SU-DHL-6 (cell line): ENCODE results near the gene PIK3R1.

ENCODE experiments used
- H2AFZ ChIP-seq: fragments of 200-600 bp; sonication (generic); 2 replicates; pipeline ENCODE4 v1.6.1; 2014; ENCODE audit warnings: low read depth, mild to moderate bottlenecking, moderate library complexity, mixed read lengths, antibody characterized with exemption, low read length; ENCODE audit not compliant: severe bottlenecking
- H3F3A ChIP-seq: fragments of 200-600 bp; shearing (Covaris generic); 2 replicates; pipeline ENCODE4 v1.6.0; 2016; ENCODE audit warnings: antibody characterized with exemption, mild to moderate bottlenecking; ENCODE audit not compliant: insufficient read depth
- H3K27ac ChIP-seq: fragments of 200-600 bp; sonication (generic); 2 replicates; pipeline ENCODE4 v1.5.1; 2016; ENCODE audit warnings: low read depth, mild to moderate bottlenecking, low read length, moderate library complexity, mixed read lengths
- H3K27me3 ChIP-seq: fragments of 200-600 bp; sonication (generic), shearing (Covaris generic); 2 replicates; pipeline ENCODE4 v1.6.0; 2014; ENCODE audit warnings: mild to moderate bottlenecking, low read length
- H3K36me3 ChIP-seq: fragments of 200-600 bp; sonication (generic); 2 replicates; pipeline ENCODE4 v1.6.1; 2014; ENCODE audit warnings: mild to moderate bottlenecking, low read length, mixed read lengths
- H3K4me2 ChIP-seq: fragments of 300-600, 200-600 bp; shearing (Covaris generic), sonication (generic); 2 replicates; pipeline ENCODE4 v1.6.0; 2014; ENCODE audit warnings: low read length, low read depth, mild to moderate bottlenecking; ENCODE audit not compliant: poor library complexity, severe bottlenecking
- H3K4me3 ChIP-seq: fragments of 200-600 bp; sonication (generic); 2 replicates; pipeline ENCODE4 v1.5.1; 2014; ENCODE audit warnings: antibody characterized with exemption, low read length, mild to moderate bottlenecking, mixed read lengths; ENCODE audit not compliant: insufficient read depth, poor library complexity, severe bottlenecking
- H3K79me2 ChIP-seq: fragments of 200-600 bp; sonication (generic); 2 replicates; pipeline ENCODE4 v1.6.1; 2014; ENCODE audit warnings: mild to moderate bottlenecking, low read length, moderate library complexity; ENCODE audit not compliant: insufficient read depth
- H3K9ac ChIP-seq: fragments of 200-600 bp; sonication (generic); 2 replicates; pipeline ENCODE4 v1.7.0; 2014; ENCODE audit warnings: mild to moderate bottlenecking, low read length
- H3K9me2 ChIP-seq: fragments of 200-600 bp; sonication (generic); replicated peaks from 2 replicates; pipeline ENCODE4 v1.6.1; 2014; ENCODE audit warnings: low read length; ENCODE audit not compliant: insufficient read depth
- H3K9me3 ChIP-seq: fragments of 200-600 bp; sonication (generic); 2 replicates; pipeline ENCODE4 v1.6.1; 2014; ENCODE audit warnings: low read length, mixed read lengths; ENCODE audit not compliant: insufficient read depth
- H4K20me1 ChIP-seq: fragments of 200-600 bp; sonication (generic); 2 replicates; pipeline ENCODE4 v1.6.1; 2014; ENCODE audit warnings: low read depth, mild to moderate bottlenecking, antibody characterized with exemption, low read length, moderate library complexity, mixed read lengths
- EZH2phosphoT487 ChIP-seq: fragments of 200-600 bp; sonication (generic), shearing (Covaris generic); conservative IDR thresholded peaks from 2 replicates; pipeline ENCODE4 v1.6.1; 2018; ENCODE audit warnings: mild to moderate bottlenecking, antibody characterized with exemption, low read length, moderate library complexity, mixed read lengths
- TF ChIP-seq, protein P1 (sequence below): fragments of 200-600 bp; sonication (generic); IDR thresholded peaks from one replicate; pipeline ENCODE4 v1.5.1; 2017; ENCODE audit warnings: antibody characterized with exemption, mild to moderate bottlenecking, low read length, moderate library complexity; ENCODE audit not compliant: insufficient read depth, poor library complexity, severe bottlenecking

Gene PIK3R1

GRCh38 chr5:68250661-68251298 lies 35.2 kb downstream of the PIK3R1 start:
- no peaks in the 10 kb centered on the region for H3K9me2 ChIP-seq
- no peaks in the 10 kb centered on the region for H3K27me3 ChIP-seq
- H3K36me3 ChIP-seq = no peaks in the 10 kb centered on the region
- no peak overlapping the region for H2AFZ ChIP-seq
- H3K4me2 ChIP-seq = no peak overlapping the region
- no peaks in the 10 kb centered on the region for H3F3A ChIP-seq
- no peak overlapping the region for H3K9ac ChIP-seq
- H3K79me2 ChIP-seq = peaks cover 72% of the 10 kb centered on the region
- H3K27ac ChIP-seq = no peak overlapping the region
- TF ChIP-seq, protein P1, sequence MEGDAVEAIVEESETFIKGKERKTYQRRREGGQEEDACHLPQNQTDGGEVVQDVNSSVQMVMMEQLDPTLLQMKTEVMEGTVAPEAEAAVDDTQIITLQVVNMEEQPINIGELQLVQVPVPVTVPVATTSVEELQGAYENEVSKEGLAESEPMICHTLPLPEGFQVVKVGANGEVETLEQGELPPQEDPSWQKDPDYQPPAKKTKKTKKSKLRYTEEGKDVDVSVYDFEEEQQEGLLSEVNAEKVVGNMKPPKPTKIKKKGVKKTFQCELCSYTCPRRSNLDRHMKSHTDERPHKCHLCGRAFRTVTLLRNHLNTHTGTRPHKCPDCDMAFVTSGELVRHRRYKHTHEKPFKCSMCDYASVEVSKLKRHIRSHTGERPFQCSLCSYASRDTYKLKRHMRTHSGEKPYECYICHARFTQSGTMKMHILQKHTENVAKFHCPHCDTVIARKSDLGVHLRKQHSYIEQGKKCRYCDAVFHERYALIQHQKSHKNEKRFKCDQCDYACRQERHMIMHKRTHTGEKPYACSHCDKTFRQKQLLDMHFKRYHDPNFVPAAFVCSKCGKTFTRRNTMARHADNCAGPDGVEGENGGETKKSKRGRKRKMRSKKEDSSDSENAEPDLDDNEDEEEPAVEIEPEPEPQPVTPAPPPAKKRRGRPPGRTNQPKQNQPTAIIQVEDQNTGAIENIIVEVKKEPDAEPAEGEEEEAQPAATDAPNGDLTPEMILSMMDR = no peak
- no peak for TF ChIP-seq EZH2phosphoT487
- no peak overlapping the region for H3K4me3 ChIP-seq
- H3K9me3 ChIP-seq = no peaks in the 10 kb centered on the region
- H4K20me1 ChIP-seq = no peaks in the 10 kb centered on the region

GRCh38 chr5:68251386-68251785 lies 35.8 kb downstream of the PIK3R1 start:
- Histone ChIP-seq H3K79me2 (peaks cover 69% of the 10 kb centered on the region), H3K36me3 (no peaks in the 10 kb centered on the region), H3K27ac (no peak overlapping the region), H3K9me3 (no peaks in the 10 kb centered on the region), H4K20me1 (no peaks in the 10 kb centered on the region), H3F3A (no peaks in the 10 kb centered on the region), H3K4me2 (no peak overlapping the region), H3K9ac (no peak overlapping the region), H3K9me2 (no peaks in the 10 kb centered on the region), H3K4me3 (no peak overlapping the region), H3K27me3 (no peaks in the 10 kb centered on the region), H2AFZ (no peak overlapping the region)
- no peak for TF ChIP-seq EZH2phosphoT487
- TF ChIP-seq, protein P1 = no peak

GRCh38 chr5:68251804-68252522 lies 36.4 kb downstream of the PIK3R1 start:
- H4K20me1 ChIP-seq = no peaks in the 10 kb centered on the region

More at GRCh38 chr5:68251804-68252522, 36.4 kb downstream of the PIK3R1 start:
- Histone ChIP-seq H3K9me3 (no peaks in the 10 kb centered on the region), H3K79me2 (peaks cover 75% of the 10 kb centered on the region), H3K36me3 (no peaks in the 10 kb centered on the region), H3K27ac (no peak overlapping the region), H3K4me2 (no peak overlapping the region), H3K27me3 (no peaks in the 10 kb centered on the region), H3K9ac (no peak overlapping the region), H2AFZ (no peak overlapping the region), H3K9me2 (no peaks in the 10 kb centered on the region), H3F3A (no peaks in the 10 kb centered on the region), H3K4me3 (no peak overlapping the region)
- TF ChIP-seq EZH2phosphoT487 = no peak
- TF ChIP-seq, protein P1 = no peak
